ENCODE measurements around the gene ETFB.

ETFB gene

DNA sequence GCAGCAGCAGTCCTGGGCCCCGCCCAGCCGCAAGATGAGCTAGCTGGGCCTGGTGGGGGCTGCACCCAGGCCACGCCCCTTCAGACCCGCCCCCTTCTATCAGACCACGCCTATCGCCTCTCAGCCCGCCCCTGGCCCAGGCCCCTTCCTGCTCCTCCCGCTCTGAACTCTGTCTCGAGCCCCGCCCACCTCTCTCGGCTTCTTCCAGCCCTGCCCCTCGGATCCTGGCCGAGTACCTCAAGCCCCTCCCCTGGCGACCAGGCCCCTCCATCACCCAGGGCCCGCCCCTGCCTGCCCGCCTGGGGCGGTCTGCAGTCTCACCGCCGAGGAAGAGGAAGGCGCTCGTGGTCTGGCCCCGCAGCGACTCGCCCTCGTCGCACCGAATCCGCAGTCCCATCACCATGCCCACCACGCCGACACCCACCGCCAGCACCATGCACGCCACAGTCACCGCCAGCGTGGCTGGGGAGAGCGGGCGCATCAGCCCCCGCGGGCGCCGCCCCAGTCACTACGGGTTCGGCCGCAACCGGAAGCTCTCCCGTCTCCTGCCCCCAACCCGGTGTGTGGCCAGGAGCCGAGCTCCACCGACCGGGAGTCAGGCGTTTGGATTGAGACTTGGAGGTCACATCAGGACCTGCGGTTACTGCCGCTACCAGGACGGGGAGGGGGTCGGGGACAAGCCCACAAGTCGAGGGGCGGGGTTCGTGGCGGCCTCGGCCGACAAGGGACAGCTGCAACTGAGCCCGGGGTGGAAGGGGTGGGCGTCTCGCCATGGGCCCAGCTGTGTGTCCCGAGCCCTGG, 1.6 kb upstream of the ETFB start:
- Mint-ChIP-seq H3K27ac (peak overlapping the region; percentile 85), H3K27me3 (no peaks in the 10 kb centered on the region), H3K9me3 (no peaks in the 10 kb centered on the region), H3K4me3 (peak overlapping the region; percentile 77), H3K36me3 (ENCODE audit: low read depth) (peaks cover 13% of the 10 kb centered on the region), H3K4me1 (ENCODE audit: low read depth) (peaks cover 68% of the 10 kb centered on the region)
- intact Hi-C loops (cut with micrococcal nuclease): loop anchor here (1.0 kb wide), 2 partner anchors 27 to 28 kb away; no protein-coding TSS in a partner anchor

DNA sequence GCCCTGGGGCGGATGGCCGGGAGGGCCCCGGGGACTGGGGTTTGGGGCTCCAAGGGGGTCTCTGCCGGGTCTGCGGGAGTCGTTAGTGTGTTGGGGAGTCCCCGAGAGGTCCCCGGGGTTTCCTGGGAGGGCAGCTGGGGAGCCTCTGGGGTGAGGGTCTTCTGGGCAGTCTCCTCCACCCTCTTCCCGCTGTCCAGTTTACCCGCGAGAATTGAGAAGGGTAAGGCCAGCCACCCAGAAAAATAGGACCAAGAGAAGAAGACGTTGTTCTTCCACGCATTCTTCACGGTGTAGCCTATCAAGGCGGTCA, 1.0 kb upstream of the ETFB start:
- Mint-ChIP-seq H3K4me3 (peak overlapping the region; percentile 77), H3K27me3 (no peaks in the 10 kb centered on the region), H3K4me1 (ENCODE audit: low read depth) (peaks cover 67% of the 10 kb centered on the region), H3K9me3 (no peaks in the 10 kb centered on the region), H3K36me3 (ENCODE audit: low read depth) (peaks cover 13% of the 10 kb centered on the region), H3K27ac (peak overlapping the region; percentile 85)
- intact Hi-C loops (cut with micrococcal nuclease): loop anchor here (1.0 kb wide), 2 partner anchors 27 to 28 kb away; no protein-coding TSS in a partner anchor

DNA sequence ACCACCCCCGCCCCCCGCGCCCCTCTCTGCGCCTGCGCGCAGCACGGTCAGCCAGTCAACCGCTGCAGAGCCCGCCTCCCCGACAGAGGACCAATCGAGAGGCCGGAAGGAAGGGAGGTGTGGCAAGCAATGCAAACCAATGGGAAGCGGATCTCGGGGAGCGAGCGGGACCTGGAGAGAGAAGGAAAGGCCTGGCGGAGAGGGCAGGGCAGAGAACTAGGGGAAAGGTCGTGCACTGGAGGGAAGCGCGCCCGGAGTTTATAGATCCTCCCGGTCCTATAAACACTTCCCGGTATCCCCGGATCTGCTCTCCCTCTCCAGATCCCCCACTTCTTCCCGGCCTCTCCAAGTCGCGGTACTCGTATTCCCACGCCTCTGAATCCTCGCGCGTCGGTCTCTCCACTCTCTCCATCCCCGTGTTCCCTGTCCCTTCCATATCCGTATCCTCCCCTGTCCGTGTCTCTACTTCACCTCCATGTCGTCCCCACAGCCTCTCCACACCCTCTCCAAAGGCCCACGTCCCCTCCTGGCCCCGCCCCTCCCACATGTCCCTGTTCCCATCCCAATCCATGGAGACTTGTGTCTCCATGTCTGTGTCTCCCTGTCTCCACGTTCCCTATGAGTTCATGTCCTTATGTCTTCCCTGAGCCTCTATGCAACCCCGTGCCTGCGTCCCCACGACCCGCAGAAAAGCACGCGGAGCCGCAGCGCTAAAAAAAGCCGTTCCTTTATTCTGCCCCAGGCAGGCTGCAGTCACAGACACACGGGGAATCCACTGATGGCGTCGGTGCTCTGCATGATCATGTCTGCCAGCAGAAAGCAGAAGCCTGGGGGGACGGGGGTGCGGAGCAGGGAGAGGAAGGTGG, 434 bp upstream of the ETFB start:
- Mint-ChIP-seq H3K36me3 (ENCODE audit: low read depth) (peaks cover 13% of the 10 kb centered on the region), H3K9me3 (no peaks in the 10 kb centered on the region), H3K4me1 (ENCODE audit: low read depth) (peaks cover 61% of the 10 kb centered on the region), H3K4me3 (peak overlapping the region; percentile 77), H3K27ac (peak overlapping the region; percentile 85), H3K27me3 (no peaks in the 10 kb centered on the region)
- intact Hi-C loops (cut with micrococcal nuclease): loop anchor here (1.0 kb wide), 2 partner anchors 27 to 28 kb away; no protein-coding TSS in a partner anchor

DNA sequence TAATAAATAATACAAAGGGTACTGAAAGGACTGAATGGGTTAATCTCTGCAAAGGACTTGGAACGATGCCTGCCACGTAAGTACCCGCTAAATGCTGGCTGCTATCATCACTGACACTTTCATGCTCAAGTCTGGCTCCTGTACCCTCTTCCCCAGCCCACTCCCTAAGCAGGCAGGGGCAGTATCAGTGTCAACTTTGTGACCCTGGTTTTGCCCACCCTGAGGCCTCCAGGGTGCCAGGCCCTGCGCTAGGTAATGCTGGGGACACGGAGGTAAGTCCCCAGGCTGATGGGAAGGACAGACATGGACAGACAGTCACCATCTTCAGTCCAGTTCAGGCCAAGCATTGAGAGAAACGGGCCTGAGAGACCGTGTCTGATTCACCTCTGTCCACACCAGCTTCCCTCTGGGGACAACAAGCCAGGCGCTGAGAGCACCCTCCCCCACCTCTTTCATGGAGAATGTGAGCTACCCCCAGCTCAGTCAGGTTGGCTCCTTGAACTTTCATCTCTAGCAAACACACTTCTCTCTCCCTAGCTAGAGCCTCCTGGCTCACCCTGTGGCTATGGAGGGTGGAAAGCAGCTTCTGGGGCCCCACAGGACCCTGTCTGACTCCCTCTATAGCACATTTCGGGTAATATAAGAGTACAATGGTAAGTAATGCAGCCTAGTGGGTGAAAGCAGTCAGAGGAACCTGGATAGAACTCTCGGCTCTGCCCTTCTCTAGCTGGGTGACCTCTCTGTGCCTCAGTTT, 800 bp downstream of the ETFB start:
- H3K4me3 Mint-ChIP-seq: peak overlapping the region; percentile 77
- no peaks in the 10 kb centered on the region for H3K27me3 Mint-ChIP-seq
- peaks cover 13% of the 10 kb centered on the region for H3K36me3 Mint-ChIP-seq (ENCODE audit: low read depth)
- H3K27ac Mint-ChIP-seq: peak overlapping the region; percentile 85
- H3K9me3 Mint-ChIP-seq: no peaks in the 10 kb centered on the region
- H3K4me1 Mint-ChIP-seq (ENCODE audit: low read depth): peaks cover 49% of the 10 kb centered on the region
- intact Hi-C loops (cut with micrococcal nuclease): no loop called here

DNA sequence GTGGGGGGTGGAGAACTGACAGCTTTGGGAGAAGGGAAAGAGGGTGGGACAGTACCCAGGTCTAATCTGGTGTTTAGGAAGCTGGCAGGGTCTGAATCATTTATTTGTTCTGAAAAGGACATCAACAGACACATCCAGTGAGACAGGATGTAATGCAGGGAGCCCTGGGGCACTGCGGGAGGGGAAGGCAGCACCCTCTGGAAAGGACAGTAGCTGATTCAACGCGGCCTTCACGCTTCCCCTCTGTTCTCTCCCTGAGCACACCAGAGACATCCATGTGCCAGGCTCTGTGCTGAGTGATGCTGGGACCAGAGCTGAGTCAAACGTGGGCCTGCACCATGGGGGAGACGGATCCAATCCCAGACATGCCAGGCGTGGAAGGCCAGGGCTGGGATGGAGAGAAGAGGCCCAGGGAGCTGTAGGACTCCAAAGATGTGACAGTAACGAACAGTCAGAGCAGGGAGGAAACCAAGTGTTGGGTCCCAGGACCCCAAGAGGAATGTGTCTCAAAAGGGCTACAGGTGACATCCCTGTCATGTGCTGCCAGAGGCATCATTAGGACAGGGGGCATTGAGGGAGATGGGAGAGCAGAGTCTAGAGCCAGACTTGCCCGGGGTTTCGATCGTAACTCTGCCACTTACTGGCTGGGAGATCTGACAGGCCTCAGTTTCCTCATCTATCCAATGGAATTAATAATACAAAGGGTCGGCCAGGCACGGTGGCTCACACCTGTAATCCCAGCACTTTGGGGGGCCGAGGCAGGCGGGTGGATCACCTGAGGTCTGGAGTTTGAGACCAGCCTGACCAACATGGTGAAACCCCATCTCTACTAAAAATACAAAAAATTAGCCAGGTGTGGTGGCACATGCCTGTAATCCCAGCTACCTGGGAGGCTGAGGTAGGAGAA, 1.7 kb downstream of the ETFB start:
- H3K36me3 Mint-ChIP-seq (ENCODE audit: low read depth): peaks cover 13% of the 10 kb centered on the region
- no peaks in the 10 kb centered on the region for H3K27me3 Mint-ChIP-seq
- peaks cover 45% of the 10 kb centered on the region for H3K4me1 Mint-ChIP-seq (ENCODE audit: low read depth)
- intact Hi-C loops (cut with micrococcal nuclease): no loop called here
- no peak overlapping the region for H3K4me3 Mint-ChIP-seq
- H3K27ac Mint-ChIP-seq: peak overlapping the region; percentile 27
- no peaks in the 10 kb centered on the region for H3K9me3 Mint-ChIP-seq

DNA sequence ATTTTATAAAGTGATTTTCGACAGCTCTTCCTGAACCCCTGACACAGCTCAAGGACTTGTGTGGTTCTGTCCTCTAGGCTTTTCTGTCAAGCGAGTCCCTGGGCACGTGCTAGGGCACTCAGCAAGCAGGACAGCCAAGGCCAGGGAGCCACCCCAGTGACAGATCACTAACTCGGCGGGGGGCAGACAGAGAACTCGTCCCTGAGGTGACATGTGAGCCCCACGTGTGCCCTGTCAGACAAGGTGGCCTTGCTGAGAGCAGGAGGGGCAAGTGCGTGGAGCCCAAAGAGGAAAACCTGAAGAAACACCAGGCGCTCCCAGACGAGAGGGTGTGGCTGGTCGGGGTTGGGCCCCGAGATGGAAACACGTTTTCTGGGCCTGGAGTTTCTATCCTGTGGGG, 4.9 kb downstream of the ETFB start:
- Mint-ChIP-seq H3K27me3 (no peaks in the 10 kb centered on the region), H3K27ac (no peak overlapping the region), H3K36me3 (ENCODE audit: low read depth) (peaks cover 13% of the 10 kb centered on the region), H3K4me3 (no peak overlapping the region), H3K4me1 (ENCODE audit: low read depth) (peaks cover 32% of the 10 kb centered on the region), H3K9me3 (no peaks in the 10 kb centered on the region)
- intact Hi-C loops (cut with micrococcal nuclease): no loop called here

DNA sequence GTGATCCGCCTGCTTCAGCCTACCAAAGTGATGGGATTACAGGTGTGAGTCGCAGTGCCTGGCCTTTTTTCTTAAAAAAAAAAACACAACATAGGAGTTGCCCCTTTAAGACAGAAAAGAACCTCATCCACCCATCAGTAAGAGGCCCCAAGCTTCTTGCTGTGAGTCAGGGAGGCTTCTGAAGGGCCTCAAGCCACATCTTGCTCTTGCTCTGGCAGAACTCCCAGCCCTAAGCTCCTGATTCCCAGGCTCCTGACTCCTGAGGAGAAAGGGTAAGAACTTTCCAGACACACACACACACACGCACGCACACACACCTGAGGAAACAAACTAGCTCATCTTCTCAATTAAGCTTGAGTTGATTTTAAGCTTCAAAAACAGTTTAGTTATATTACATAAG, 6.9 kb downstream of the ETFB start:
- no peaks in the 10 kb centered on the region for H3K27me3 Mint-ChIP-seq
- peaks cover 19% of the 10 kb centered on the region for H3K4me1 Mint-ChIP-seq (ENCODE audit: low read depth)
- no peak overlapping the region for H3K4me3 Mint-ChIP-seq
- no peaks in the 10 kb centered on the region for H3K9me3 Mint-ChIP-seq
- peaks cover 8% of the 10 kb centered on the region for H3K36me3 Mint-ChIP-seq (ENCODE audit: low read depth)
- intact Hi-C loops (cut with micrococcal nuclease): no loop called here
- H3K27ac Mint-ChIP-seq: no peak overlapping the region

DNA sequence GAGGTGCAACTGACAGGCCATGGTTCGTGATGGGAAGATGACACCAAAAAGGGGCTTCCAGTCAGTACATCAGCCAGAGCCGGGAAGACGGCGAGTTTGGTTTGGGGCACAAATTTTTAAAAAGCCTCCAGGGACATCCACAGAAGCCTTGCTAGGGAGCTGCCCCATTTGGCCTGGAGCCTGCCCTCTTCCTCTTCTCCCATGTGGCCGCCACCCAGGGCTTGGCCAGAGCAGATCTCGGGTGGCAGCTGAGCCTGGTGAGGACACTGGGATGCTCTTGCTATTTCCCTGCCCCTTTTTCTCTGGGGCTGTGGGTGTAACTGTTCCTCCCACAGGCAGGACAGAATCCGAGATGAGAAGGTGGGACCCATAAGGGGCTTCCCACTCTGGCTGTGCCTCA, 8.2 kb downstream of the ETFB start:
- H3K9me3 Mint-ChIP-seq: no peaks in the 10 kb centered on the region
- H3K36me3 Mint-ChIP-seq (ENCODE audit: low read depth): peaks cover 19% of the 10 kb centered on the region
- no peaks in the 10 kb centered on the region for H3K27me3 Mint-ChIP-seq
- H3K4me1 Mint-ChIP-seq (ENCODE audit: low read depth): peaks cover 6% of the 10 kb centered on the region
- no peak overlapping the region for H3K27ac Mint-ChIP-seq
- no peak overlapping the region for H3K4me3 Mint-ChIP-seq
- intact Hi-C loops (cut with micrococcal nuclease): no loop called here

DNA sequence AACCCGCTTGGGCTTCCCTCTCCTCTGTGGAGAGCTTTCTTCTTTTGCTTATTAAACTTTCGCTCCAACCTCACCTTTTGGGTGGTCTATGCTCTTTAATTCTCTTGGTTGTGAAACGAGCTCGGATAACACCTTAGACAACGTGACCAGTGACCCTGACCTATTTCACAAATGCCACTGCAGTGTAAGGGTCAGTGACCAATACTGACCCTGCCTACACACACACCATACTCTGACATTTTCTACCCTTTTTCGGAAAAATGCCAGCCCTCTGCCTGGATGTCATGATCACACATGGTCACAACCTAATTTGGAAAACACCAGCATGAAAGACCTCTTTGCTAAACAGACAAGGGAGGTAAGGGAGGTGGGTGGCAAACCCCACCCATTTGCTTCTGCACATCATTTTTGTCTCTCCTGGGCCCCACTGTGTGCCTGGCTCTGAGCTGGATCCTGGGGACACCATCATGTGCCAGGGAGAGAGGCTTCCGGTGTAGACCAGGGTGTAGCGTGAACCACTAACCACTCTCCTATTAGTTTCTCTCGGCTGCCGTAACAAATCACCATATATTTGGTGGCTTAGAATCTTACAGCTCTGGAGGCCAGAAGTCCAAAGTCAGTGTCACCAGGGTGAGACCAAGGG, 9.9 kb downstream of the ETFB start:
- Mint-ChIP-seq H3K4me1 (ENCODE audit: low read depth) (no peaks in the 10 kb centered on the region), H3K4me3 (no peak overlapping the region), H3K9me3 (no peaks in the 10 kb centered on the region), H3K36me3 (ENCODE audit: low read depth) (peaks cover 36% of the 10 kb centered on the region), H3K27me3 (no peaks in the 10 kb centered on the region), H3K27ac (no peak overlapping the region)
- intact Hi-C loops (cut with micrococcal nuclease): no loop called here

DNA sequence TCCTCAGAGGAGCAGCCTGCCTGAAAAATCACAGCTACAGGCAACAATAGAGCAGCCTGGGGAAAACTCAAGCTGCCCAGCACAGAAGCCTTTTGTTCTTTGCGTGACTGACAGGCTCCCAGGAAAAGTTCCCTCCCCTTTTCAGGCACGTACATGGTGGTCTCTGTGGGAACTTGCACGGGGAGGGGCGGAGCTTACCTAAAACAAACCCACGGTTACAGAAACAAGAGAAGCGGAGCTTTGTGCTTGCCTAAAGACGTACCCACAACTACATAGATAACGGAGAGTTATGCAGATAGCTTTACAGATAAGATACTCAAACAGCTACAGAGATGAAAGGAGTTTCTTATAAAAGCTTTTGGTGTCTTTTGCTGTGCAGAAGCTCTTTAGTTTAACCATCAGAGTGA, 11.4 kb downstream of the ETFB start:
- intact Hi-C loops (cut with micrococcal nuclease): no loop called here
- Mint-ChIP-seq H3K9me3 (no peaks in the 10 kb centered on the region), H3K4me3 (no peak overlapping the region), H3K36me3 (ENCODE audit: low read depth) (peaks cover 52% of the 10 kb centered on the region), H3K4me1 (ENCODE audit: low read depth) (no peaks in the 10 kb centered on the region), H3K27me3 (no peaks in the 10 kb centered on the region), H3K27ac (no peak overlapping the region)

DNA sequence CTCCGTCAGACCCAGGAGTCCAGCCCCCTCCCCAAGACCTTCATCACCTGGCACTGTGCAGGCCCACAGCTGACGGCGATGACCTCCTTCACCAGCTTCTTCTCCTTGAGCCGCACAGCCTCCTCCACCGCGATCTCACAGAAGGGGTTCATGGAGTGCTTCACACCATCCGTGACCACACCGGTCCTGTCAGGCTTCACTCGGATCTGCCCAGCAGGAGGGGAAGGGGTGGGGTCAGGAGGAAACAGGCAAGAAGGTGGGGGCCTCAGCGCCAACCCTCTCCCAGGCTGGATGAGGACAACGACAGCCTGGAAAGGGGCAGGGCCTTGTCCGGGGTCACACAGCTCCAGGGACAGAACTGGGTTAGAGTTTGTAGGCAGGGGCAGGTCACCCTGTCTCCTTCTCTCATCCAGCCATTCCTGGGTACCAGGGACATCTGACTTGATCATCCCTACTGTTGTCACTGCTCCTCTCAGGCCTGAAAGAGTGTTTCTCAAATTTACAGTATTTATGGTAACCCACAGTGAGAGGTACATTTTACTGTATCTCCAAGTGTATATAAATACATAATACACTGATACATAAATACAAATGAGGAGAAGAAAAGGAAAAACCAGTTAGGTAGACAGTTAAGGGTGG, 12.0 kb downstream of the ETFB start:
- no peaks in the 10 kb centered on the region for H3K9me3 Mint-ChIP-seq
- peaks cover 57% of the 10 kb centered on the region for H3K36me3 Mint-ChIP-seq (ENCODE audit: low read depth)
- no peak overlapping the region for H3K27ac Mint-ChIP-seq
- H3K27me3 Mint-ChIP-seq: no peaks in the 10 kb centered on the region
- no peaks in the 10 kb centered on the region for H3K4me1 Mint-ChIP-seq (ENCODE audit: low read depth)
- intact Hi-C loops (cut with micrococcal nuclease): no loop called here
- no peak overlapping the region for H3K4me3 Mint-ChIP-seq

DNA sequence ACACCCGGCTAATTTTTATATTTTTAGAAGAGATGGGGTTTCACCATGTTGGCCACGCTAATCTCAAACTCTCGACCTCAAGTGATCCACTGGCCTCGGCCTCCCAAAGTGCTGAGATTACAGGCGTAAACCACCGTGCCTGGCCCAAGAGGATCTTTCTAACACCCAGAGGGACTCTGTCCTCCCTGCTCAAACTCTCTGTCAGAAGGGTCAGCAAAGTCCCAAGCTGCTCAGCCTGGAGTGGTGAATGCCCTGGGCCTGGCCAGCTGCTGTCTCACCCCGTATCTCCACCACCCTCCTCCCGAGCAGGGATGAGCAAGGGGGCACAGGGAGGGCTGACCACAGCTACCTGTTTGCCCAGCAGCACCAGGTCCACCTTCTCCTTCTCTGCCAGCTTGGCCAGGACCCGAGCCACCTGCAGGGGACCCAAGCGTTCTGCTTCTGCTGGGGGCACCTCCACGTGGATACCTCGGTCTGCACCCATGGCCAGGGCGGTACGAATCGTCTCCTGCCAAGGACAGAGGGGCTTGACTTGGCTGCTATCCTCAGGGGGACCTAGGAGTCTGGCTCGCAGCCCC, 13.3 kb downstream of the ETFB start:
- Mint-ChIP-seq H3K4me3 (no peak overlapping the region), H3K9me3 (no peaks in the 10 kb centered on the region), H3K4me1 (ENCODE audit: low read depth) (no peaks in the 10 kb centered on the region), H3K27me3 (no peaks in the 10 kb centered on the region), H3K36me3 (ENCODE audit: low read depth) (peaks cover 58% of the 10 kb centered on the region), H3K27ac (no peak overlapping the region)
- intact Hi-C loops (cut with micrococcal nuclease): no loop called here
